ENCODE measurements around the gene KRTAP12-2. TPM values are rescaled to one million over a fixed set of nuclear protein-coding genes. Genes with fewer than 3 reads are reported as not detected.
A peak's percentile ranks its signal among the peaks of the same experiment; 100 is the strongest.
"Not testable (repeated sequence)": the region's sequence is repeated elsewhere in the genome, so short reads cannot be mapped to it uniquely, and the experiment has no call there.

Gene KRTAP12-2
- total RNA-seq, 1 donor = not detected

DNA sequence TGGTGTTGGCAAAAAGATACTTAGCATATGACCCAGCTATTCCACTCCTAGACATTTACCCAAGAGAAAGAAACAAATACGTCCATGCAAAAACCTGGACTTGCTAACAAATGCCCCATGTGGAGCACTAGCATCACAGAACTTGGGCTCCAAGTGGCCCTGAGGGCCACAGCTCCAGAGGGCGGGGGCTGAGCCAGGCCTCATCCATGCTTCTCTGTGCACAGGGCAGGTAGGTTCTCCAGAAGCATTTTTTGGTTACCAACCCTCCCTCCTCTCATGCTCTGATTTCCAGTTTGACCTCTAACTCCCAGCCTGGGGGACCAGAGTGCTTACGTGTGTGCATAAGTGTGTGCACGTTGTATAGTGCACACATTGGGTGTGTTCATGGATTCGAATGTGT lies 2.0 kb downstream of the KRTAP12-2 start:
- DNase-seq (ENCODE audit: low read depth) = no peak
- no peak overlapping the region for H3K4me3 ChIP-seq (ENCODE audit: low read depth, low read length)
- TF ChIP-seq, protein P1, sequence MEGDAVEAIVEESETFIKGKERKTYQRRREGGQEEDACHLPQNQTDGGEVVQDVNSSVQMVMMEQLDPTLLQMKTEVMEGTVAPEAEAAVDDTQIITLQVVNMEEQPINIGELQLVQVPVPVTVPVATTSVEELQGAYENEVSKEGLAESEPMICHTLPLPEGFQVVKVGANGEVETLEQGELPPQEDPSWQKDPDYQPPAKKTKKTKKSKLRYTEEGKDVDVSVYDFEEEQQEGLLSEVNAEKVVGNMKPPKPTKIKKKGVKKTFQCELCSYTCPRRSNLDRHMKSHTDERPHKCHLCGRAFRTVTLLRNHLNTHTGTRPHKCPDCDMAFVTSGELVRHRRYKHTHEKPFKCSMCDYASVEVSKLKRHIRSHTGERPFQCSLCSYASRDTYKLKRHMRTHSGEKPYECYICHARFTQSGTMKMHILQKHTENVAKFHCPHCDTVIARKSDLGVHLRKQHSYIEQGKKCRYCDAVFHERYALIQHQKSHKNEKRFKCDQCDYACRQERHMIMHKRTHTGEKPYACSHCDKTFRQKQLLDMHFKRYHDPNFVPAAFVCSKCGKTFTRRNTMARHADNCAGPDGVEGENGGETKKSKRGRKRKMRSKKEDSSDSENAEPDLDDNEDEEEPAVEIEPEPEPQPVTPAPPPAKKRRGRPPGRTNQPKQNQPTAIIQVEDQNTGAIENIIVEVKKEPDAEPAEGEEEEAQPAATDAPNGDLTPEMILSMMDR (IDR thresholded peaks at IDR 0.05; ENCODE audit: insufficient read depth, low read depth, low read length) = no peak

DNA sequence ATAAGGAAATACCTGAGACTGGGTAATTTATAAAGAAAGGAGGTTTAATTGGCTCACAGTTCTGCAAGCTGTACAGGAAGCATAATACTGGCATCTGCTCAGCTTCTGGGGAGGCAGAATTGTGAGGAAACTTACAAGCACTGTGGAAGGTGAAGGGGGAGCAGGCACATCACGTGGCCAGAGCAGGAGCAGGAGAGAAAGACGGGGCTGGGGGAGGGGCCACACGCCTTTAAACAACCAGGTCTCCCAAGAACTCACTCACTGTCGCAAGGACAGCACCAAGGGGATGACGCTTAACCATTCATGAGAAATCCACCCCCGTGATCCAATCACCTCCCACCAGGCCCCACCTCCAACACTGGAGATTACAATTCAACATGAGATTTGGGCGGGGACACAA lies 5.2 kb downstream of the KRTAP12-2 start:
- DNase-seq (ENCODE audit: low read depth); H3K4me3 ChIP-seq (ENCODE audit: low read depth, low read length): not testable (repeated sequence)

DNA sequence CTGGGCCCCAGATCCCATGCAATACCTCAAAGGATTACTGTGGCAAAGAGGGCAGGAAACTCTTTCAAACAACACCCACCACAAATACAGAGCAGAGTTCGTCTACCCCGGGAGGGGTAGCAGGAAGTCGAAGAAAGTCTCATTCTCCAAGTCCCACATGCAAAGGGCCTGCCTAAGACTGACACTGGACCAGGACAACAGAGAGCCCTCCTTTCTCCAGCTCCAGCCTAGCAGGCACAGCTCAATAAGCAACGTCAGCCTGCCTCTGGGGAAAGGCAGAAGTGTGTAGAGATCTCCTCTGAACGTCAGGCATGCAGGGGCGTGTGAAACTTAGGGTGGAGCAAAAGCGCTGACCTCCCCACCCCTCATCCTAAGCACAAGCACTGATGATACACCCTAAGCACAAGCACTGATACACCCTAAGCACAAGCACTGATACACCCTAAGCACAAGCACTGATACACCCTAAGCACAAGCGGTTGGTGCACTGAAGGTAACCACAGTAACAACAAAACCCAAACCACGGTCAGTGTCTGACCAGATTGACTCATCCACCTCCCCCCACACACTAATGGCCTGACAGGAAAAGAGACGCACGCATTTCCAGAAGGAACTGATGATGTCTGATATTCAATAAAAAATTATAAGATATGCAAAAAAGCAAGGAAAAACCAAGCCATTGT lies 7.7 kb downstream of the KRTAP12-2 start:
- no peak for DNase-seq (ENCODE audit: low read depth)
- no peak overlapping the region for H3K4me3 ChIP-seq (ENCODE audit: low read depth, low read length)
- TF ChIP-seq, protein P1 (IDR thresholded peaks at IDR 0.05; ENCODE audit: insufficient read depth, low read depth, low read length) = no peak

DNA sequence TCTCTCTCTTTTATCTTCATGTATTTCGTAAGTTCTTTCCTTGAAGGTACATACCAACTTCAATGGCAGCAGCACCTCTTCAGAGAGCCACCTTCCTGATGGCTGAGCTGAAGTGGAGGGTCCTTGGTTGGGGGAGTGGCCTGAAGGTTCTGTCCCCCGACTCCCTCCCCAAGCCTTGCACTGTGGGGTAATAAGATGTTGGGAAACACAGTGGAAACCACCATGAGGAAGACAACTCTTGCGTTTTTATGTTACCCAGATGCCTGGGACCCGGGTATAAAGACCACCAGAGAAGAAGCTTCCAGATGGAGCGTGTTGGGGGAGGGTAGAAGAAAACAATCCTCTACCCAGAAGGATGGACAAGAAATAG lies 8.2 kb downstream of the KRTAP12-2 start:
- no peak overlapping the region for H3K4me3 ChIP-seq (ENCODE audit: low read depth, low read length)
- no peak for DNase-seq (ENCODE audit: low read depth)
- TF ChIP-seq, protein P1 (IDR thresholded peaks at IDR 0.05; ENCODE audit: insufficient read depth, low read depth, low read length) = no peak

DNA sequence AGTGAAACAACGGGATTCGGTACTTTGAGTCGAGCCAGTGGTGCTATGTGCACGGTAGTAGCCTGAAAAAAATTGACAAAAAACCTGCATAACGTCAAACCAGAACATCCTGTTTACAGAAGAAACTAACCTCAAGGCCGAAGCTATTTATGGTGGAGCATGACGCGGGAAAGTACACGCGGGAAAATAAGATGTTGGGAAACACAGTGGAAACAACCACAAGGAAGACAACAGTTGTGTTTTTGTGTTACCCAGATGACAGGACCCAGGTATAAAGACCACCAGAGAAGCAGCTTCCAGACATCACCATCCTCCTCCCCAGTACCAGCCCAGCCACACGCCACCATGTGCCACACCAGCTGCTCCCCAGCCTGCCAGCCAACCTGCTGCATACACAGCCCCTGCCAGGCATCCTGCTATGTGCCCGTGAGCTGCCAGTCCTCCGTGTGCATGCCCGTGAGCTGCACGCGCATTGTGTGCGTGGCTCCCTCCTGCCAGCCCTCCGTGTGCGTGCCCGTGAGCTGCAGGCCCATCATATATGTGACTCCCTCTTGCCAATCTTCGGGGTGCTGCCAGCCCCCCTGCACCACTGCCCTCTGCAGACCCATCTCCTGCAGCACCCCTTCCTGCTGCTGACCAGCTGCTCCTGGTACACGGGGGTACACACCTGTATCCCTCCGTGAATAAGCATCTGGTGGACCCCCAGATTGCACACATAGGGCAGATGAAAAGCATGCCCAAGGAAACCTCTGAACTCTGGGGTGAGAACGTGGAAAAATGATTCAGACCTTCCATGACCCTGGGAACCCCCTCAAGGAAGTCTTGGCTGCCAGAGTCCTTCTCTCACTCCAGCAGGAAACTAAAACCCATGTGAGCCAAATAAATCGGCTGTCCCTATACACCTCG lies 8.8 kb downstream of the KRTAP12-2 start, which contains the start of gene KRTAP12-3:
Gene KRTAP12-3, plus strand, starts transcription at position 298 of the 906 bp plus-strand sequence. Its CDS starts 48 bp downstream, at position 346.
- TF ChIP-seq, protein P1 (IDR thresholded peaks at IDR 0.05; ENCODE audit: insufficient read depth, low read depth, low read length) = no peak
- peak; percentile 39 for DNase-seq (ENCODE audit: low read depth)
- H3K4me3 ChIP-seq (ENCODE audit: low read depth, low read length) = no peak within 1 kb of the TSS

DNA sequence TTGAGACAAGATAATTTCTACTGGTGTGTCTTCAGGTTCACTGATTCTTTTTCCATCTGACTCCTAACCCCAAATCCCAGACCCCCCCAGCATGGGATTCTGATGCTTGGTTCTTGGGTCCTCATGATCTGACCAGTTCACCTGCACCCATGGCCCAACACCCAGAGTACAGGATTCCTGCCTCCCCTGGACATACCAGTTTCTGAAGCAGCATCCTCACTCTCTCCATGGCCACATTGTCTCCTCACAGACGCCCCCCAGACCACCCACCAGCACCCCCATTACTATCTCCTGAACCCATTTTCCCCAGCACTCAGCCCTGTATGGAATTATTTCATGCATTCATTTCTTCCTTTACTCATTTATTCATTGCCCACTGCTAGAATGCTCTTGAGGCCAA lies 9.9 kb downstream of the KRTAP12-2 start:
- DNase-seq (ENCODE audit: low read depth) = no peak
- TF ChIP-seq, protein P1 (IDR thresholded peaks at IDR 0.05; ENCODE audit: insufficient read depth, low read depth, low read length) = no peak
- H3K4me3 ChIP-seq (ENCODE audit: low read depth, low read length) = no peak overlapping the region

DNA sequence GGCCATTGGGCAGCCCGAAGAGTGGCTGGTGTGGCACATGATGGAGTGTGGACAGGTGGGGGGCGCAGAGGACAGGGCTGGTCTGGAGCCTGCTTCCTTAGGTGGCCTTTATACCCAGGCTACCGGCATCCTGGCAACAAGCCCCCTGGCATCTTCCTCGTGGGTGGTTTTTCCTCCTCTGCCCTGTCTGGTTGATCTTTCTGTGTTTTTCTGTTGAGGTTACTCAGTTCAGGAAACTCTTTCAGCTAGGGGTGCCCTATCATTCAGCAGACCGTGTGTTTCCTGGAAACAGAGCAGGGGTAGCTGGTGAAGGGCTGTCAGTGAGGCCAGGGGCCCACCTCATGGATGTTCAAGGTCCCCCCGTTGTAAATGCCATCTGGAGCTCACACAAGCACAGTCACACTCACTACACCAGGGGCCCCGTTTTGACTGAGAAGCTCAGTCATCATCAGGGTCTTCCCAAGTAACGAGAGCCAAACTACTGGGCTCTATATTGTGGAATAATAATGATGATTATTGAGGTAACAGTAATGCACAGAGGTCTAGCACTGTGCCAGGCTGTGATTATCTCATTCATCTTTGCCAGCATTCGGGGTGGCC lies 12.1 kb downstream of the KRTAP12-2 start, which contains the start of gene KRTAP12-4:
Gene KRTAP12-4, minus strand, starts transcription at position 84 of the 600 bp plus-strand sequence. Its CDS starts 45 bp downstream, at position 39.
- H3K4me3 ChIP-seq (ENCODE audit: low read depth, low read length) = no peak within 1 kb of the TSS
- TF ChIP-seq, protein P1 (IDR thresholded peaks at IDR 0.05; ENCODE audit: insufficient read depth, low read depth, low read length) = no peak
- no peak for DNase-seq (ENCODE audit: low read depth)

Data from fibroblast of villous mesenchyme (primary cell).